ENCODE results near the gene PAQR5. TPM values are rescaled to one million over a fixed set of nuclear protein-coding genes. Genes with fewer than 3 reads are reported as not detected.

The PAQR5 gene
- total RNA-seq, 1 experiment from 2014 or later = 8.6 TPM

DNA sequence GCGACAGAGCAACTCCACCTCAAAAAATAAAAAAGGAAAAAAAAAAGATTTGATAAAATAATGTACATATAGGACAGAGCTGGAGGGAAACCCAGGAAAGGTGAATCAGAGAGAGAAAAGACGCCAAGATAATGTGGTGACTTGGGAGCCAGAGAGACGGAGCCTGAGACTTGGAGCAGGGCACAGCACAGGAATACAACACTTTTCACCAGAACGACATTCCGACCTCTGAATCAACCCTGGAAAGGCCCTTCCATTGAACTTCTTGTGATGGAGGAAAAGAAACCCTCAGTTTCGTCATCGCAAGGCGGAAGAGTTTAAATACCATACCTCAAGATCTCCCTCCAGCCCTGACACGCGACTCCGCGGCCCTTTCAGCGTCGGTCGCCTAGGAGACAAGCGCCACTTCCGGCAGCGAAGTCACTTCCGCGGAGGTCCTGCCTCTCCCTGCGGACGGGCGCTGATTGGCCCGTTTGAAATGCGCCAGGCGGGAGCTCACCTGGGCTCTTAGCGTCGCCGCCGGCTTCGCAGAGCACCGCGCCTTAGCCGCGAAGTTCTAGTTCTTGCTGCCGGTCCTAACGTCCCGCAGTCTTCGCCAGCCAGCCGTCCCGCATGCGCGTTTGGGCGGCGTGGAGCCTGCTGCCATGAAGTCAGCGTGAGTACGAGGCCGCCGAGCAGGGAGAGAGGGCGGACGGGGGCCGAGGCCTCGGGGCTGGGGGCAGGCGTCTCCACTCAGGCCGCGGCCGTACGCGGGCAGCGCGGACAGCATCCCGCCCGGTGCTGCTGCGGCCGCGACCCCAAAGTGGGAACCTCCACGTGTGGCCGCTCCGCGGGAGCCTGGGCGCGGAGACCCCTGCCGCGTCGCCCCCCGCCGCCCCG lies 115.3 kb downstream of the PAQR5 start, which contains the start of gene KIF23:
Gene KIF23 (plus strand): TSS at position 528 of the 879 bp plus-strand sequence. CDS start 117 bp downstream, at position 645.
- H3K9me3 ChIP-seq = no peaks in the 10 kb centered on the region
- H3K27me3 ChIP-seq = no peaks in the 10 kb centered on the region
- peak within 1 kb of the TSS; percentile 86 for H3K4me3 ChIP-seq
- H3K36me3 ChIP-seq = peaks cover 42% of the 10 kb centered on the region
- peak; percentile 97 for DNase-seq

DNA sequence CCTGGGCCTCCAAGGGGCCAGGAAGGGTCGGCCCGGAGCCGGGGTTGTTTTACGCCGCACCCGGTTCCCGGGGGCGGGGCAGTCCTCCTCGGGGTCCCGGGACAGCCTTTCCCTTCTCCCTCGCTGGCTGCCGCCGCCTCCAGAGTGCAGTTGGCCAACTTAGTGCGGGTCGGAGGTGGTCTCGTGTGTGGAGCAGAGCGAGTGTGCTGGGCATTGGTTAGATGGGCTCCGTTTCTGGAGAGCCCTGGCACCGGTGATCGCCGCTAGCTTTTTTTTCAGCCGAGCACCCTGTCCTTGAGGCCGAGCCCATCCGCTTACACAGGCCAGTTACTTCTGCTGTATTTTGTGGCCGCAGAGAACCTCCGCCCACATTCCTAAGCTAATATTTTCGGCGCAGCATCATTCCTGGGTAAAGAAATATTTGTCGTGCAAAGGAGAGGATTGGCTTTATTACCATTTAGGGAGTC lies 116.0 kb downstream of the PAQR5 start:
- Histone ChIP-seq H3K36me3 (peaks cover 49% of the 10 kb centered on the region), H3K9me3 (no peaks in the 10 kb centered on the region), H3K27me3 (no peaks in the 10 kb centered on the region), H3K4me3 (peak overlapping the region; percentile 86)
- DNase-seq = peak; percentile 88

DNA sequence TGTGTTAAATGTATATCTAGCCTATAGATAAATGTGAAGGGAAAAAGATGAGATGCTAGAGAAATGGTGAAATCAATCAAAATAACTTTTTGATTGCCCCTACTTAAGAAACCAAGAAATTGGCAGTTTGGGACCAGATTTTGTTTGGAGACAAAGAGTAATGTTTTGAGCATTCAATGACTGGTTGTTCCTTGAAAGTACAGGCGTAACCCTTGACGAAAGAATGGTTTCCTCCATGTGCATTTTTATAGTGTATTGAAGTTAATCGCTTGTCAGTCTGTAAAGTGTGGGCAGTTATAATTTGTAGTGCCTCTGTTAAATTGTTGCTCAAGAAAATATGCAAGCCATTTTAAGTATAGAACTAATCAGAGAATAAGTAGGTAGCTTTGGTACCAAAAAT lies 116.7 kb downstream of the PAQR5 start:
- H3K4me3 ChIP-seq = peak overlapping the region; percentile 86
- no peaks in the 10 kb centered on the region for H3K27me3 ChIP-seq
- H3K36me3 ChIP-seq = peaks cover 56% of the 10 kb centered on the region
- no peak for DNase-seq
- no peaks in the 10 kb centered on the region for H3K9me3 ChIP-seq

DNA sequence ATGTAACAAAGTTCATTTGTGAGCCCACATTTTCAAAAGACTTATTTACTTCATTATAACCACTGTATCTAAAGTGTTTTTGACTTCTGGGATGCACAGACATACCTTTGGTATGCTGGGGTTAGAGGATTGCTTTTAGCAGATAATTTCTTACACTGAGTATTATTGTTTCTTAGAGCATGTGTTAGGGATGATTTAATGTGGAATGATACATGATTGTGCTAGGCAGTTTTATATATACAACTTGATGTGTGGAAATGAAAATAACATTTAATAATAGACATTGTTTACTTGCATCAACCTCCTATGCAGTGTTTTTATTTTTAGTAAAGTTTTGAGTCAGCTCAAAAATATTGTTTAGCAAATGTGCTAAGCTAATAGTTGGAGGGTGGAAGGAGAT lies 118.9 kb downstream of the PAQR5 start:
- peaks cover 78% of the 10 kb centered on the region for H3K36me3 ChIP-seq
- no peak for DNase-seq
- H3K4me3 ChIP-seq = no peak overlapping the region
- H3K27me3 ChIP-seq = no peaks in the 10 kb centered on the region
- no peaks in the 10 kb centered on the region for H3K9me3 ChIP-seq

DNA sequence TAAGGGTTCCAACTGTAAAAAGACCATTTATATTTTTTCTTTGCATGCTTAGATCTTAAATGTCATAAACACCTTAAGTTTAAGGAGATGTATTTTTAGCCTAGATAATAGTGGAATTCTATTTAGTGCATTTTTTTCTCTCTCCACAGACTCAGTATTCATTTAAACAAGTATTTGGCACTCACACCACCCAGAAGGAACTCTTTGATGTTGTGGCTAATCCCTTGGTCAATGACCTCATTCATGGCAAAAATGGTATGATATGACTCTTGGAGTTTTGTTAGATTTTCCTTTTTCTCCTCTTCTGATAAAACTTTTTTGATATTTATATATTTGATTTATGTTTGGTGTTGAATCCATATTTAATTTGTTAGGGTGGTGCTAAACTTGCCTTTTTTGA lies 122.8 kb downstream of the PAQR5 start:
- H3K9me3 ChIP-seq = no peaks in the 10 kb centered on the region
- no peak for DNase-seq
- H3K36me3 ChIP-seq = peaks cover 99% of the 10 kb centered on the region
- H3K4me3 ChIP-seq = no peak overlapping the region
- H3K27me3 ChIP-seq = no peaks in the 10 kb centered on the region

DNA sequence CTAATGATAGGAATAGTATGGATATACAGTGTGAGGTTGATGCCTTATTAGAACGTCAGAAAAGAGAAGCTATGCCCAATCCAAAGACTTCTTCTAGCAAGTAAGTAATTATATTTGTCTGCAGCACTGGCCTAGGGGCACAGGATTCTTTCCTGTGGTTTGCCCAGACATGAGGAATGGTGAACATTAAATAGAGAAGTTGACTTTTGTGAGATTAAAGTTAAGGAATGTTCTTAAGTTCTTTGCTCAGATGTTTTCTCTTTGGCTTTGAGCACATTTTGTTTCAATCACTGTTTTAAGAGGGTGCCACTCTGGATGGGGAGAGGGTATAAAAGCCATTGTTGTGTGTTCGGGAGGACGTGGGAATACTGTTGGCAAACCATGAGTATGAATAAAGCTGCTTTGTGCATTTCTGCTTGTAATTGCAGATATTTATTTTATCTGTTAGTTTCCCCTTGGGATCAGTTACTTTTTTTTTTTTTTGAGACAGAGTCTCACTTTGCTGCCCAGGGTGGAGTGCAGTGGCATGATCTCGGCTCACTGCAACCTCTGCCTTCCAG lies 123.7 kb downstream of the PAQR5 start:
- no peak for DNase-seq
- no peaks in the 10 kb centered on the region for H3K27me3 ChIP-seq
- peaks cover 99% of the 10 kb centered on the region for H3K36me3 ChIP-seq
- H3K4me3 ChIP-seq = no peak overlapping the region
- H3K9me3 ChIP-seq = no peaks in the 10 kb centered on the region

DNA sequence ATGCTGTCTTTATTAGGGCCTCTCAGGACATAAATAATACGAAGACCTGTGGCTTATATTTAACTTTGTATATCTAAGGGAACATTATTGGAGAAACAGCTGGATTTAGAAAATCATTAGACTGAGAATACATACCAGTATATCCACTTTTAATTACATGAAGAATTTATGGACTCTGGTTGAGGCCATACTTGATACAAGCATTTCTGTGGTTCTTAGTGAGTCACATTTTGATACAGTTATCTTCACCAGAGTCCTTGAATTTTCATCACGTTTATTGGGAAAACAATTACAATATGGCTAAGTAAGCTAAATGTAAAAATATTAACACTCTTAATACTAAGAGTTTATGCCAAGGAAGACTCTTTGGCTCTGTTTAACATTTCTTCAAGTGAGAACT lies 125.3 kb downstream of the PAQR5 start:
- Histone ChIP-seq H3K27me3 (no peaks in the 10 kb centered on the region), H3K9me3 (no peaks in the 10 kb centered on the region), H3K4me3 (no peak overlapping the region), H3K36me3 (peaks cover 97% of the 10 kb centered on the region)
- no peak for DNase-seq

DNA sequence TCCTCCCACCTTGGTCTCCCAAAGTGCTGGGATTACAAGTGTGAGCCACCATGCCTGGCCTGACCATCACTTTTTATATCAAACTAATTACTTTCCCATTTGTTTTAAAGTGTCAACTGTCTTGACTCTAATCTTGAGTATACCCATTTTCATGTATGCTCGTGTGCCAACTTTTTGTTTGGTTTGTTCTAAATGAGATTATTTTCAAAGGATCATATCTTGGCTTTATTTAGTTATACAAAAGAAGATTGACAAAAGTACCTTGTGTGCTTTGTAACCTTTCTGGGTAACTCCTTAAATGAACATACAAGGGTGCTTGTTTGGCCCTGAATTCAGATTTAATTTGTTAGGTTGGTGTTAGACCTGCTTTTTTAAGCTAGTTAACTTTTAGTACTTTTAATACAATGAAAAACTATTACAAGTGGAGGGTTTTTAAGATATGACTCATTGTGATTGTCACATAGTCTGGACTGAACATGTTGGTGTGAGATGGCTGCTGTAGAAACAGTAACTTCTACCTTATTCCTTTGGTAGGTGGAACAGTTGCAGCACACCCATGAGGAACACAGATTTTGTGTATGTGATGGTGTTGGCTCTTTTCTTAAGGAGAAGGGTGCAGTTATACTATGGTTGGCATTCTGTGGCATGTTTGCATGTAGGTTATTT lies 126.2 kb downstream of the PAQR5 start:
- no peak for DNase-seq
- Histone ChIP-seq H3K4me3 (no peak overlapping the region), H3K36me3 (peaks cover 97% of the 10 kb centered on the region), H3K27me3 (no peaks in the 10 kb centered on the region), H3K9me3 (no peaks in the 10 kb centered on the region)

DNA sequence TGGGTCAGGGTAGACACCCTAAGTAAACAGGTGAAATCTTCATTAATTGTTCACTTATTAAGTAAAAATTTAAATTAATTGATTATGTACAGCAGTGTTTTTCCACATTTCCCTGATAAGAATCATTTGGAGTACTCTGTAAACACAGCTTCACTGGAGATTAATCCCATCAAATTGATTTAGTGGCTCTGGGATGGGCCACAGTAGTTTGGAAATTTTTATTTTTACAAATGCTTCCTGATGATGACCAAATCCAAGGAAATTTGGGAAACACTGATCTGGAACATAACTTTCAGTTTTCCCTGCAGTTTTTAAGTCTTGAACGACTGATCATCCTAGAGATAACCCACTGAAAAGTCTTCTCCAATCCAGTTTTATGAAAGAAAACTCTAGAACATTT lies 135.1 kb downstream of the PAQR5 start:
- no peak for DNase-seq
- Histone ChIP-seq H3K27me3 (no peaks in the 10 kb centered on the region), H3K9me3 (no peaks in the 10 kb centered on the region), H3K36me3 (peaks cover 95% of the 10 kb centered on the region), H3K4me3 (no peak overlapping the region)

DNA sequence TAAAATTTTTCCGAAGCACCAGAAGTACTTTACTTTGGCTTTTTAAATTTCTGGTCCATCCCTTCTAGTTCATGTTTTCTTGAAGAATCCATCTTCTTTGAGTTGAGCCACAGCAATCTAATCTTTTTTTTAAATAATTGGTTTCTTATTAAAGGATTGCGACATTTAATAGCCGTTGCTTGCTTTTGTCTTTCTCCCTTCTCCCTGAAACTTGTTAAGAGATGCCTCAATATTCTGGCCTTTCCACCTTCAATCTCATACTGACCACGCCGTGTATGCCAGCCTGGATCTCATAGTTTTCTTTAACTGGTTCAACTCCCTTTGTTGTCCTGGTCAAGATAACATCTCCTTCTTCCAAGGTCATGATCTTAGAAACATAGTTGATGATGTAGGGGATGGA lies 135.5 kb downstream of the PAQR5 start:
- no peak for DNase-seq
- Histone ChIP-seq H3K9me3 (no peaks in the 10 kb centered on the region), H3K4me3 (no peak overlapping the region), H3K27me3 (no peaks in the 10 kb centered on the region), H3K36me3 (peaks cover 94% of the 10 kb centered on the region)

DNA sequence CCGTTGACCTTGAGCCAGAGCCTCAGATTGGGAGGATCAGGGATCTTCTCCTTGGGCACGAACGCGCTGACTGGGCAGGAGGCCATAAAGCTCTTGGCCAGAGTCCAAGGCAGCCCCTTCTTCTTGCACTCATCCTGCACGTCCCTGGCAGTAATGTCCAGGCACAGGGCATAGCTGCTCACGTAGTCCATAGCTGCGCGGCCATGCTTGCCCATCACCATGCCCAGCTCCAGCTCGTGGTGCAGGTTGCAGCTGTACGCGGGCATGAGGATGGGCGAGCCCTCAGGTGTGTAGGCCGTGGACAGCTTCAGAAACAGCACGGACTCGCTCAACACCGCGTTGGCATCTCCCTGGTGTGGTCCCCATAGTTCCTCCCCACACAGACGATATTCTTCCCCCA lies 136.0 kb downstream of the PAQR5 start:
- no peak for DNase-seq
- Histone ChIP-seq H3K27me3 (no peaks in the 10 kb centered on the region), H3K4me3 (no peak overlapping the region), H3K36me3 (peaks cover 94% of the 10 kb centered on the region), H3K9me3 (no peaks in the 10 kb centered on the region)

DNA sequence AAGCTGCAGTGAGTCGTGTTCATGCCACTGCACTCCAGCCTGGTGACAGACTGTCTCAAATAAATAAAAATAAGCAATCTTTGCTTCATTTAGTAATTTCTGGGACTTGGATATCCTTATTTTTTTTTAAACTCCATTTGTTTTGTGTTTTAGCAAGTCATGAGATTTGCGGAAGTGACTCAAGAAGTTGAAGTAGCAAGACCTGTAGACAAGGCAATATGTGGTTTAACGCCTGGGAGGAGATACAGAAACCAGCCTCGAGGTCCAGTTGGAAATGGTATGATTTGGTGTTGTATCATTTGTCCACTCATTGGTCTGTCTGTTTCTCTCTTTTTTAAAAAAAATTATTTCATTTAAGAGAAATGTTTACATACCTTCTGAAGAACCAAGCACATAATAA lies 137.3 kb downstream of the PAQR5 start:
- H3K27me3 ChIP-seq = no peaks in the 10 kb centered on the region
- no peak for DNase-seq
- no peak overlapping the region for H3K4me3 ChIP-seq
- H3K9me3 ChIP-seq = no peaks in the 10 kb centered on the region
- H3K36me3 ChIP-seq = peaks cover 94% of the 10 kb centered on the region

DNA sequence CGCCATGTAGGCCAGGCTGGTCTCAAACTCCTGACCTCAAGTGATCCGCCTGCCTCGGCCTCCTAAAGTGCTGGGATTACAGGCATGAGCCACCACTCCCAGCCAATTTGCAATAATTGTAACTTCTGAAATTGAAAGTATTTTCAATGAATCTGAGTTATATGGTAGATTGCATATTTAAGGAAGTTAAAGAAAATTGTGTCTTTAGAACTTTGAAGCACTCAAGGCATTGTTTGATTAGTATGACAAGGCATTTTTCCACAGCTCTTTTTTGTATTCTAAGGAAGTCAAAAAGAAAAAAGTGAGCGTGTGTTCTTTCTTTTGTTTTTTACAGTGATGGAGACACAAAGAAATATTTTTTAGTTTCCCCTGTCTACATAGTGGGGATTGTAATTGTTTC lies 138.2 kb downstream of the PAQR5 start:
- no peak for DNase-seq
- no peaks in the 10 kb centered on the region for H3K9me3 ChIP-seq
- no peak overlapping the region for H3K4me3 ChIP-seq
- no peaks in the 10 kb centered on the region for H3K27me3 ChIP-seq
- peaks cover 94% of the 10 kb centered on the region for H3K36me3 ChIP-seq

DNA sequence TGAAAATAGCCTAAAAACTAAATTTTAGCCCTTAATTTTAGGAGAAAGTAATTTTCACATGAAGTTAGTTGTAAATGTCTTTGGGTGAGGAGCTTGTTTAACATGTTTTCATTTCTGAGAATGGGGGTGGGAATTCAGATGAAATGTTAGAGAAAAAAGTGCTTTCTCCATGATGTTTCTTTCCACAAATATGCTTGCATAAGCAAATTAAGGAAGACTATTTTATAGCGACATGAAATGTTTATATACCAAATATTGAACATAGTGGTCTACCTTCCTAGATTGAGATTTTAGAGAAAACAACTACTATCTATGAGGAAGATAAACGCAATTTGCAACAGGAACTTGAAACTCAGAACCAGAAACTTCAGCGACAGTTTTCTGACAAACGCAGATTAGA lies 140.9 kb downstream of the PAQR5 start:
- Histone ChIP-seq H3K4me3 (no peak overlapping the region), H3K36me3 (peaks cover 93% of the 10 kb centered on the region), H3K27me3 (no peaks in the 10 kb centered on the region), H3K9me3 (no peaks in the 10 kb centered on the region)
- no peak for DNase-seq

DNA sequence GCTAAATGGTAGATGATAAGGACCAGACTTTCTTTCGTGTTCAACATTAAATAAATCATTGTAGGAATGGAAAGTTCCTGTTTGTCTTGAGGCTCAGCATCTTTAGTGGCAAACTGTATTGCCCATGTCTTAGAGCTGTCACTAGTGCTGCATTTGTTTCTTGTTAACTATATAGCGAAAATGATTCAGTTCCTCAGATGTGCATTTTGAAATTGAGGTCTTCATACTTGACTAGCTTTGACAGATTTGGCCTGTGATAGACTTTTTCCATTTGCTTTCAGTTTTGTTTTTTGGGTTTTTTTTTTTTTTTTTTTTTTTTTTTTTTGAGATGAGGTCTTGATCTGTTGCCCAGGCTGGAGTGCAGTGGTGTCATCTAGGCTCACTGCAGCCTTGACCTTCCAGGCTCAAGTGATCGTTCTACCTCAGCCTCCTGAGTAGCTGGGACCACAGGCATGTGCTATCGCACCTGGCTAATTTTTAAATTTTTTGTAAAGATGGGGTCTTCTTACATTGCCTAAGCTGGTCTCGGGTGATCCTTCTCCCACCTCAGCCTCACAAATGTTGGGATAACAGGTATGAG lies 144.4 kb downstream of the PAQR5 start:
- no peaks in the 10 kb centered on the region for H3K27me3 ChIP-seq
- H3K36me3 ChIP-seq = peaks cover 95% of the 10 kb centered on the region
- no peak overlapping the region for H3K4me3 ChIP-seq
- DNase-seq = no peak
- no peaks in the 10 kb centered on the region for H3K9me3 ChIP-seq

DNA sequence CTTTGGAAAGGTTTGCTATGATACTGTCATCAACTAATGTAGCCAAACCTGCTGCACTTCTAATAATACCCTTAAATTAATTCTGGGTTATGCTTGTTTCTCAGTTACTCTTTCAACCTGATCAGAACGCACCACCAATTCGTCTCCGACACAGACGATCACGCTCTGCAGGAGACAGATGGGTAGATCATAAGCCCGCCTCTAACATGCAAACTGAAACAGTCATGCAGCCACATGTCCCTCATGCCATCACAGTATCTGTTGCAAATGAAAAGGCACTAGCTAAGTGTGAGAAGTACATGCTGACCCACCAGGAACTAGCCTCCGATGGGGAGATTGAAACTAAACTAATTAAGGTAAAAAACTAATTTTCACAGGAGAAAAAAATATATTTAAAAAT lies 146.0 kb downstream of the PAQR5 start:
- Histone ChIP-seq H3K27me3 (no peaks in the 10 kb centered on the region), H3K9me3 (no peaks in the 10 kb centered on the region), H3K4me3 (no peak overlapping the region), H3K36me3 (peaks cover 90% of the 10 kb centered on the region)
- no peak for DNase-seq

DNA sequence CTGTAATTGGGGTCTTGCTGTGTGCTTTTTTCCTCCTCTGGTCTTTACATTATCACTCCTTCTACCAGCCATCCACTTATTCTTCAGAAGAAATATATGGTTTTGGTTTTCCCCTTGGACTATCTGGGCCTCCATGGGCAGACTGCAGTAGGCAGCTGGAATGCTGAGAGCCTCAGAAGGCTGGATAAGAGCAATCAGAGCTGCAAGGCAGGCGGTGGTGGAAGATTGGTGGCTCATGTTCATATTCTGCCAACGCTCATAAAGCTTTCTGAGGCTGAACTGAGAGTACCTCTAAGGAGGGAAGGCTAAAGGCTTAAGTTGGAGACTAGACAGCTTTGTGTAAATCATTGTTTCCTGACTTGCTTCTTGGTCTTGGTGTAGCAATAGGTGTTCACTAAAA lies 148.2 kb downstream of the PAQR5 start:
- DNase-seq = no peak
- Histone ChIP-seq H3K4me3 (no peak overlapping the region), H3K36me3 (peaks cover 69% of the 10 kb centered on the region), H3K27me3 (no peaks in the 10 kb centered on the region), H3K9me3 (no peaks in the 10 kb centered on the region)

All from MG63 (cell line).